Stimulated activated CD4-positive, alpha-beta T cell treated with anti-CD3 and anti-CD28 coated beads, Interleukin-4, amount 100 ng/mL, for 48 hours (primary cell): ENCODE measurements around the gene FAM13C.
"Not testable (repeated sequence)": the region's sequence is repeated elsewhere in the genome, so short reads cannot be mapped to it uniquely, and the experiment has no call there.

Experiments used
- DNase-seq, 2 donors: peaks; one replicate each; pipeline ENCODE4 v3.0.0-alpha.2; 2020; ENCODE audit warnings: low read depth in 2 of 2

The FAM13C gene

DNA sequence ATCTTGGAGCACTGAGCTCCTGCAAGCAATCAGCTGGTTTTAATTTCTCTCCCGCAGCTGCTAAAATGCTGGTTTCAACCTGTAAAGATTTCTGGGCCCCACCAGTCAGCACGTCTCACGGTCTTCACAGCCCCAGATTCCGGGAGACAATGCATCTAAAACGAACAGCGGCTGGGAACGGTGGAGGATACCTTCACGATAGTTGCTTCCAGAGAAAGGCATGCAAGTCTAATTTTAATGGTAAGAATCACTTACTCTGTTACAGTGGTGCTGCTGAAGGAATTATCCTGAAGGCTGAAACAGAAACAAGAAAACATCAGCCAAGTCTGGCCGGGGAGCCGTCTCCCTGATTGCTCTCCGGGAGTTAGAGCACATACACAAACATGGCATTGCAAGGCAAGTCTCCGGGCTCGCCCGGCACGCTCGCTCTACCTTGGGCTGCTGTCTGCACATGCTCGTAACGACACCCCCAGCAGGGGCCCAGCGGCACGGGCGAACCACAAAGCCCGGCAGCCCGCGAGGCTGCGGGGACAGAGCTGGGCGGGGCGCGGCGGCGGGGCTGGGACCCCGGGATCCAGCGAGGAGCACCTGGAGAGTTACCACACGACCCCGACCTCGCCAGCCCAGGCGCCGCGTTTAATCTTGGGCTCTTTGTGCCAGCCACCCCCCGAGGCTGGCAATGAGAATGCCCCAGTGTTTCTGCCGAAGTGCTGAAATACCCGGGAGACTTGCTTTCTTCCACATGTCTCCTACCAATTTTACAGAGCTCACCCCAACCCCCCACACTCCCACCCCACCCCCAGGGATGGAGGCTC is at the start of gene FAM13C:
TSS of gene FAM13C (minus strand) at position 406 of the 815 bp plus-strand sequence. CDS start at position 317, 89 bp downstream.
- no peak for DNase-seq

DNA sequence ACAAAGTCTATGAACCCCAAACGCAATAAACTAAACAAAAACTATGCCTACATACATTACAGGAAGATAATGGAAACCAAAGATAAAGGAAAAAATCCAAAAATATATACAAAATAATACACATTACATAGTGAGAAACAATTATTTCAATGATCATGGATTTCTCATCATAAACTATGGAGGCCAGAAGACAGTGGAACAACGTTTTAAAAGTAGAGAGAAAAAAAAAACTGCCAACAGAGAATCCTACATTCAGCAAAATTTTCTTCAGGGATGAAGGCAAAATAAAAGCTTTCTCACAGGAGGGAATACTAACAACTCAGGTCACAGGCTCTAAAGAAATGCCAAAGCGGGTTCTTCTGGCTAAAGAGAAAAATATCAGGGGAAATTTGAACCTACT is 42.9 kb upstream of the FAM13C start:
- DNase-seq = no peak

DNA sequence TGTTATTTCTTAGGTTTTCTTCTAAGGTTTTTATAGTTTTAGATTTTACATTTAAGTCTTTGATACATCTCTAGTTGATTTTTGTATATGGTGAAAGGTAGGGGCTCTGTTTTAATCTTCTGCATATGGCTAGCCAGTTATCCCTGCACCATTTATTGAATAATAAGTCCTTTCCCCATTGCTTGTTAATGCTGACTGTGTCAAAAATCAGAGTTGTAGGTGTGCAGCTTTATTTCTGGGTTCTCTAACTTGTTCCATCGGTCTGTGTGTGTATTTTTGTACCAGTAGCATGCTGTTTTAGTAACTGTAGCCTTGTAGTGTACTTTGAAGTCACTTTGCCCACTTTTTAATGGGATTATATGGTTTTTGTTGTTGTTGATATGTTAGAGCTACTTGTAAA is 37.9 kb upstream of the FAM13C start:
- DNase-seq = no peak

DNA sequence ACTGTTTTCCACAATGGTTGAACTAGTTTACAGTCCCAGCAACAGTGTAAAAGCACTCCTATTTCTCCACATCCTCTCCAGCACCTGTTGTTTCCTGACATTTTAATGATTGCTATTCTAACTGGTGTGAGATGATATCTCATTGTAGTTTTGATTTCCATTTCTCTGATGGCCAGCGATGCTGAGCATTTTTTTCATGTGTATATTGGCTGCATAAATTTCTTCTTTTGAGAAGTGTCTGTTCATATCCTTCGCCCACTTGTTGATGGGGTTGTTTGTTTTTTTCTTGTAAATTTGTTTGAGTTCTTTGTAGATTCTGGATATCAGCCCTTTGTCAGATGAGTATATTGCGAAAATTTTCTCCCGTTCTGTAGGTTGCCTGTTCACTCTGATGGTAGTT is 37.0 kb upstream of the FAM13C start:
- not testable (repeated sequence) for DNase-seq

DNA sequence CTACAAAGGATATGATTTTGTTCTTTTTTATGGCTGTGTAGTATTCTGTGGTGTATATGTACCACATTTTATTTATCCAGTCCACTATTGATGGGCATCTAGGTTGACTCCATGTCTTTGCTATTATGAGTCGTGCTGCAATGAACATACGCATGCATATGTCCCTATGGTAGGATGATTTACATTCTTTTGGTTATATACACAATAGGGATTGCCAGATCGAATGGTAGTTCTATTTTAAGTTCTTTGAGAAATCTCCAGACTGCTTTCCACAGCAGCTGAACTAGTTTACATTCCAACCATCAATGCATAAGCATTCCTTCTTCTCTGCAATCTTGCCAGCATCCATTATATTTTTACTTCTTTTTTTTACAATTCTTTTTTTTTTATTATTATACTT is 35.6 kb upstream of the FAM13C start:
- no peak for DNase-seq

DNA sequence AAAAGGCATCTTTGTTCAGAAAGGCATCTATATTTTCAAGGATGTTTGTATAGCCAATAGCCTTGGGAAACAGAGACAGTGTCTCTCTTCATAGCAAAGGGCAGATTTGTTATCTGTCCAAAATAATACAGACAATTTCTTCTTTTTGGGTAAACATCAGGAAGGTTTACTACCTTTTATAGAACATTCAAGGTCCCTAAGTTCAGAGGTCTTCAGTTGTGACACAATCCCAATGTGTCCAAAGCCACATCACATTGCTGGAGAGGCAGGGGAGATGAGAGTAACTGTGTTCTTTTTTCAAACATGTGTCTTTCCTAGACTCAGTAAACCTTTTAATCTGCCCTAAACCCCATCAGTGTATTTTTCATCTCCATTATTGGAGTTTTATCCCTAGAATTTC is 33.6 kb upstream of the FAM13C start:
- DNase-seq = no peak

DNA sequence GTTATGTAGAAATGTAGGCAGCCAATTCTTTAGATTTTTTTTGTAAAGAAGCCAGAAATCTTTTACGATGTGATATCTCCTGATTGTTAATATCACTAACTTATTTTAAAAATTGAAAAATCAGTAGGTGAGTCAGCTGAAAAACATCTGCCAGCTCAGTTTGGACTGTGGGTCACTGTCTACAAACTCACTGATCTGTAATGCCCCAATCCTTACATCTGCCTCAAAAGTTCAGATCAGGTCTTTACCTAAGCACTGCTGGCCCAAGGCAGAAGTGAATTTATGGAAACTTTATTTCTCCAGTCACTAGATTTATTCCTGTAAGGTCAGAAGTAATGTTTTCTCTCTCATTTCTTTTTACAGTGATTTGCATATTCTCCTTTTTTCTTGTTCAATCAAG is 31.0 kb upstream of the FAM13C start:
- no peak for DNase-seq

DNA sequence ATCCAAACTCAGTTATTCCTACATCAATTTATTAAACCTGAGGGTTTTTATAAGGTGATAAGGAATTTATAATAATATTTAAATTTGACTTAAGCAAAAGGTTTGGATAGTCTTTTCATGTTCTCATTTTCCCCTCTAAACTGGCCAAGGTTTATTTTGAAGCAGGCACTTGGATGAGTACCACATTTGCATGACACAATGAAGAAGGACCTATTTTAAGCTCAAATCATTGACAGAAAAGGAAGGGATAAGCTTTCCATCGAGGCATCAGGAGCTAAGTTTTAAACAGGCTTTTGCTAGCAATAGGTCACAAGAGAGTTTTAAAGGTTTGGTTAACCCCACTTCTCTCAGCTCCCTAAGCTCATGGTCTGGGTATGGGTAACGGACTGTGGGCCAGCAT is 28.7 kb upstream of the FAM13C start:
- no peak for DNase-seq

DNA sequence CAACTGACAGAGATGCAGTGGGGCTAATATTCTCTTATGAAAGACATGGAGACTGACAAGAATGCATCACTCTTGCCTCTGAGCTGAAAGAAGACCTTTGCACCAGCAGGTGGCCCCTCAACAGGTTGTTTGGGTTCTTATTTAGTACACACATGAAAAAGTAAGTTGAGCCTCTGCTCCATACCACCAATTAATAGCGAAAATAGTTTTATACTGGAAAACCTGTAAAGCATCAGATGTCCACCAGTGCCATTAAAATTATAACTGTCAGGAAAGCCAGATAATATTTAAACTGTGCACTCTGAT is 26.3 kb upstream of the FAM13C start:
- no peak for DNase-seq

DNA sequence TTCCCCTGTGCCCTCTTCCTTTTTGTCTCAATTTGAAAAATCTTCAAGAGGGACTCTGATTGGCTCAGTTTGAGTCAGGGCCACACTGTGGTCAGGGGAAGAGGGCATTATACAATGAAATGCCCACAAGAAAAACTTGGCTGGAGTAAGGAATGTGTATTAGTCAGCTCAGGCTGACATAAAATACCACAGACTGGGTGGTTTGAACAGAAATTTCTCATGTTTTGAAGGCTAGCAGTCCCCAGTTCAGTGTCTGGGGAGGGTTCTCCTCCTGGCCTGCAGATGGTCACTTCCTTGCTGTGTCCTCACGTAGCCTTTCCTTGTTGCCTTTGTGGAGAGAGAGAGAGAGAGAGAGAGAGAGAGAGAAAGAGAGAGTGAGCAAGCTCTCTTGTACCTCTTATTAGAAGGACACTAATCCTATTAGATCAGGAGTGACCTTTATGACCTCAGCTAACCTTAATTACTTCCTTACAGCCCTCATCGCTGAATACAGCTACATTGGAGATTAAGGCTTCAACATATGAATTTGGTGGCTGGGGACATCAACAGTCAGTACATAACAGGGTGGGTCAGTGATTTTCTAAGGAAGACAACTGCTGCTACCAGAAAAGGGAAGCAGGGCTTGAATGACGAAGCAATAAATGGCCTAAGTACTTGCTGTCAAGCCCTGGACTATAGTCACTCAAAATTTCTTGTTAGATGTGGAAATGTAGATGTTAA is 25.8 kb upstream of the FAM13C start:
- no peak for DNase-seq

DNA sequence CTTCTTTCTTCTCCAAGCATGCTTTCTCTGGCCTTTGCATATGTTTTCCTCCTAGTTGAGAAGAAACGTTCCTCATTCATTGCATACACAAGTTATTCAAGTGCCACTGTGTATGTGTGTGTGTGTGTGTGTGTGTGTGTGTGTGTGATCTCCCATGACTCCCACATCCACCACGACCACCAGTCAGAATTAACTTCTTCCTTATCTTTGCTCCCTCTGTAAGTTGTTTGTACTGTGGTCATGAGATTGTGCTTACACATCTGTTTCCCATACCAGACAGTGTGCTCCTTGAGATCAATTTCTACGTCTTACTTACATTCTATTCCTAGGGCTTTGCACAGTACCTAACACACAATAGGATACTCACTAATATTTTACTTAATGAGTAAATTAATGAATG is 22.4 kb upstream of the FAM13C start:
- DNase-seq = no peak

DNA sequence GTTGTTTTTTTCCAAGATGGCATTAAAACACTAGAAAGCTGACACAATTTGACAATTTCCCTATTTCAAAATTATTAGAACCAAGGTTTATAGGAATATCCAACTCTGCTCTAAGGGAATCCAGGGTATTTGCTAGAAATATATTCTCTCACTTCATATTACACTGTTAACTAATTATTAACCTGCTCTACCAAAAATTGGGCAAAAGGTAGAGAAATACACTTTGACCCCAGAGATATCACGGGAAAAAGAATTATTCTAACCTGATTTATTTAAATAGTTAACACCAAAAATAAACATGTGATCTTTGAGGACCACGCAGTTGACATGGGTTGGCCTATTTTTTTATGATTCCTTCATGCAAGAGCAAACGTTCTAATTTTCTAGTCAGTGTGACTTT is 21.6 kb upstream of the FAM13C start:
- DNase-seq = no peak

DNA sequence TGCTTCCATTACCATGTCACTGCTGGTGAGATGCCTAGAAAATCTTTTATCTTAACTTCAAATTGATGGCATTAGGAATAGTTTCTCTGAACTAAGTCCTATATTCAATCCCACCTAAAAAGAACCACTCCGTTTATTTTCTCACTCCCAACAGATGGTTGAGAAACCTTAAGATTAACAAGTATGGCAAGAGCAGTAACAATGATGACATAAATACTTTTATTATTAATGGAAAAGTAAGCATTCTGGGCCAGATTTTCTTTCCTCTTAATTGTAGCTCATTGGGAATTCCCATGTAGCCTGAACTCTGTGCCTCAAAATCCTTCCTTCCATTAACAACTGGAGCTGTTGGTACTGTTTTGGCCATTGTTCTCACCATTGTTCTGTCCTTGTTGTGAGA is 21.1 kb upstream of the FAM13C start:
- DNase-seq = no peak

DNA sequence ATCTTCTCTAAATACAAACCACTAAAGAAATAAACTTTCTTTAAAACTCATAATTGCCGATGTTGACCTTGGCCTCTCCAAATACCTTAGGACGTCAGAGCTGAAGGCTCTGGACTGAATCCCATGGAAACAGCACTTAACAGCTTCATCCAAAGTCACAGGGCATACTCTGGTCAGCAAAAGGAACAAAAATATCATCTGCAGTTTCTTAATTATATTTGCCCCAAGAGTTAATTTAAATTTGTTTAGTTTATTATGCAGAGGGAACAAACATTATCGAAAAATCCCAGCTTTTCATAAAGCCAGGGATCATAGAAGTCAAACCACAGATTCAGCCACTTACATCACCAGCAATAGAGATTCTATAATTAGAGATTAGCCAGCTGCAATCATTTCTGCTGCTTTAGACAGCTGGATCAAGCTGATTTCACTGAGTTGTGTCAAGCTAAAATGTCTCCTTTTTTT is 20.5 kb upstream of the FAM13C start:
- DNase-seq = no peak

DNA sequence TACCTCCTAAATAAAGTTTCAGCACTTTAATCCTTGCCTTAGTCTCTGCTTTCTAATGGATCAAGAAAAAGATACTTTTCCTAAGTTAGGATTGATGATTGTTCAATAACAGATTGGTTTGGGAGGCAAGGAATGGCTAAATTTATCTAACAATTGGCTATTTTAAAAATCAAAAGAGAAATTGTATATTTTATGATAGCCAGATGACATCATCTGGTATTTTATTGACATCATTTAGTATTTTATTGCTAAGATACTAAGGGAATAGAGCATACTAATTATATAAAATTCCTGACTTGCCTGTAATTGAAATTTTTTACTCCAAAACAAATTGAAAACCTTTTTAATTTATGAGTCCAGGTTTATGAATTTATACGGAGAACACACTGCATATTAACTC is 19.3 kb upstream of the FAM13C start:
- DNase-seq = no peak

DNA sequence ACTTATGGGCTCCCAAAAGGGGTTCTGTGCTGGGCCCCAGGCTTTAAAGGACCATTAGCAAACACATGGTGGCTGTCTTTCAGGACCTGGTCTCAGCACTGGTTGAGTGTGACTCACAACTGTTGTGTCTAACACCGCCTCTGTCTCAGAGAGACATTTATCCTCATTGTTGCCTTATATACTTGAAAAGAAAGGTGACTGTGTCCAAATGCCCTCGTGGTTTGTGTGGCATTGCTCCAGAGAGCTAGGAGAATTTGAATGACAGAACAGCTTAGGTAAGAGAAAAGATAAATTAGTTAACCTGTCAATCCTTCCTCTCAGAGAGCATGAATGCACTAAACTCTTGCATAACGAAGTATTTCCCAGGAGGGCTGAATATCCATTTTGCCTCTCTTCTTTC is 14.5 kb upstream of the FAM13C start:
- DNase-seq = no peak

DNA sequence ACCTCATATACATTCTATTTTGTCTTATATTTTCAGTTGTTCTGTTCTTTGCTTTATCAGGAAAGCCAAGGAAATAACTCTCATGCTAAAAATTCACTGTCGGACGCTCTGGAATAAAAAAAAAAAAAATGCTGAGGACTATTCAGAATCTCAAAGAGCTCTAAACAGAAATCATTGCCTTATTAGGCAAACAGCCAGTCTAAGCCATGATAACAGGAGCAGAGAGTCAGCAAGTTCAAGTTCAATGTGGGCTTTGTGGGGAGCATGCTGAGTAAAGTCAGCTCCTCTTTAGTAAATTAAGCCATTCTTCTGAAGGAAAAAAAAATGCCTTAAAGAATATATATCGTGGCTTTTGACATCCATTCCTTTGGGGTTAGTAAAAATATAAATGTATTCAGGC is 13.6 kb upstream of the FAM13C start:
- no peak for DNase-seq

DNA sequence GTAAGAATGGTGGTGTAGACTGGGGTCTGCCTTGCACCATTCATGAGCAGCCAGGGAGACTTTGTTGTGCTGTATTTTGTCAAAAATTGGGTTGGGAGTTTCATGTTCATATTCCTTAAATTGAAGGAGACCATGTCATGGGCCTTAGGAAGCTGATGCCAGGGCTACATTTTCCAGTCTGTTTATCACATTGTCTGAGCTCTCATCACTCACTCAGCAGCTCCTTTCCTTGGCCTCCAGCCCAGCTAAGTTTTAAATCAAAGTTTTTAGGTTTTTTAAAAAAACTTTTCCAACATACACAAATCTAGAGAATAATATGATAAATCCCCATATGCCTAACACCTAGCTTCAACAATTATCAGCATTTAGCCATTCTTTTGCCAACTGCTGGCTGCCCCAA is 12.6 kb upstream of the FAM13C start:
- DNase-seq = no peak

DNA sequence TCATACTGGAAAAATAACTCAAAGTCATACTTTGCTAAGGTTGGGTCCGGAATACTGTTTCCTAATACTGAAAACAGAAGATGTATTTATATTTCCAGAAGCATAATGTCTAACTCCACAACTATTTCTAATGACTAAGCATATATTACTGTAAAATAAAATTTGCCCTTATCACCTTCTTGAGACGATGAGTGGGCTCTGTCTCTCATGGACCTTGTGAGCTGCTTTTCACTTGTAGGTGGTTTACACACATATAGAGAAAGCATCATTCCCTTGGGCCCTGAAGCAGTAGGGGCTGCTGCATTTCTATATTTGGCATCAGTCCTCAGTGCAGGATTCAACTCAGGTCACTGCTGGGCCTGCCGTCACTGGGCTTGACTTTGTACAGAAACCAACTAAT is 10.7 kb upstream of the FAM13C start:
- DNase-seq = no peak

DNA sequence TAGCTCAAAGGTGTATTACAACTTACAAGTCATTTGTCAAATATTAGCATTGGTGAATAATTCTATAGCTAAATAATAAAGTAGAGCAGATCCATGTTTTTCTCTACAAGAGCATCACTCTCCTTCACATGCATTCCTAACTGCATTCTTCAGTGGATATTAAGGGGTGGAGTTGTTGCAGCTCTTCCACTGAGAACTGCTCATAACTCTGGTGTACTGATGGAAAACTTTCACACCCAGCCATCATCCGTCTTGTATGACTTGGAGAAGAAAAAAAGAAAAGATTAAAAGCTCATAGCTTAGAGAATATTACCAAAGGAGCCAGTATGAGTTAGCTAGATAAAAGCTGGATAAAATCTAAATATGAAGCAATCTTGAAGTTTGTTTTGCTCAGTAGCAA is 10.2 kb upstream of the FAM13C start:
- DNase-seq = no peak

DNA sequence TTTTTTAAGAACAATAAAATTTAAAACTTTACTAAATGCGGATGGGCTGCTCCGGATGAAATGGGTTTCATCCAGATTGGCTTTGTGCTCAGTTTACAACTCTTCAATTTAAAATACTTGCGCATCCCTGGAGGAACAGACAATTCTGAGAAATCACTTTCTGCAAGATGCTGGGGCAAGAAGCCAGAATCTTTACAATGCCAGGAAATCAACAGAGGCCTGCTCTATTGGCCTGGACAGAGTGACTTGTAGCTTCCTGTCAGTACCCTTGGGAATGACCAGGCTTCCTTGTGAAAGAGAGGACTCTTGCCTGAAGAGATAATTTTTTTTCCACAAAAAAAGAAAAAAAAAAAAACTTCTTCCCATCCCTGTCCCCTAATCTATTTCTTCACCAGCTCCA is 3.9 kb upstream of the FAM13C start:
- no peak for DNase-seq

DNA sequence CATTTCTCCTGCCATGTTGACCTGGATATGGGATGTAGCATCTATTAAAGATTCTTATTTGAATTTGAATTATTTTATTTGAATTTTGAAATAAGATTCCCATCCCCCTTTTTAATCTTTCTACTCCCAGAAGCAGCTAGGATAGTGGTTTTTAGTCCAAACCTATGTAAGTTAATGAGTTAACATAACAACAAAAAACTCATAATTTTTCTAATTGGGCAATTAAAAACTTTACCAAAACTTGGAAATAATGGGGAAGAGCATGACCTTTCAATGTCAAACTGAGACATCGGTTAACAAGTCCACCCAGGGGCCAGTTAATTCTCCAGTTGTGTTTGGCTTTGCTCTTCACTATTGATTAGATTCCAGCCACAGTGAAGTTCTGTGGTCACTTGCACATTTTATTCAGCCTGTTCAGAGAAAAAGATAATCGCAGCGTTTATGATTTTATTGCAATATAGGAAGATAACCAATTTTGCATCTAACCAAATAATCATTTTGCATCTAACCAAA is 1.2 kb upstream of the FAM13C start:
- DNase-seq = no peak

DNA sequence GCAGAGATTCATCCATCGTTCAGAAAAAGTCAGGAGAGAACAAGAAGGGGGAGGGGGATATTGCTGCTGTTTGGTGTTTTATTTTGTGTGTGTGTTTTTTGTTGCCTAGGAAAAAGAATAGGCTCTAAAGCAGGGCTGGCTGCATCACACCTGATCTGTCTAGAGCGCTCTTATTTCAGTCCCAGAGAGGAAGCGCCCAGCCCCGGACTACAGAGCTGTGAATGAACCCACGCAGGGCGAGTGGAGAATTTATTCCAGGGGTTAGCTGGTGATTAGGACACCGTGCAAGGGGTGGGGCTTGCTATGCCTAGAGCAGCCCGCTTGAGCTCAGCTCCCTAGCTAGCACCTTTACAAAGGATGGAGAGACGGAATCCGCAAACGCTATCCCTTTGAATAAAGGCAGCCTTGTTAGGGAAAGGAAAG is 621 bp upstream of the FAM13C start:
- DNase-seq = no peak
